8988T (cell line): Measurements from ENCODE around the gene MYO1D.
"Not testable (repeated sequence)": the region's sequence is repeated elsewhere in the genome, so short reads cannot be mapped to it uniquely, and the experiment has no call there.

Experiments used
- DNase-seq: peaks from one replicate; pipeline ENCODE4 v3.0.0; 2011

MYO1D gene

DNA sequence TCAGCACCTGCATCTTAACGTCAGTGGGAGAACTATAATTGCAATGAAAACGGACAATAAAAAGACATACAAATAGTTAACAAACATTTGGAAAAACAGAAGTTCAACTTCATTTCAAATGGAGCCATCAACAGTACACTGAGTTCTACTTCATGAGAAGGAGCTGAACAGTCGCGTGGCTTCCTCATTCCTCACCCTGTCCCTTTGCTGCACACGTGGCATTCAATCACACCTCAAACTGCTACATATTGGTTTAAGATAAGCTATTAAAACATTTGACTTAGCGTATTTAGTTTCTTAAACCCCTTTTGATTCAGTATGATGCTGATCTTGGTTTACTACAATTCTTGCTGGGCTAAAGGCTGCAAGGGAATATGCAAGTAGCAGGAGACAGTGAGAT, 313.3 kb downstream of the MYO1D start:
- no peak for DNase-seq

- DNase-seq: no peak
Measured at GRCh38 chr17:32558997-32559650, 317.8 kb downstream of the MYO1D start.

DNA sequence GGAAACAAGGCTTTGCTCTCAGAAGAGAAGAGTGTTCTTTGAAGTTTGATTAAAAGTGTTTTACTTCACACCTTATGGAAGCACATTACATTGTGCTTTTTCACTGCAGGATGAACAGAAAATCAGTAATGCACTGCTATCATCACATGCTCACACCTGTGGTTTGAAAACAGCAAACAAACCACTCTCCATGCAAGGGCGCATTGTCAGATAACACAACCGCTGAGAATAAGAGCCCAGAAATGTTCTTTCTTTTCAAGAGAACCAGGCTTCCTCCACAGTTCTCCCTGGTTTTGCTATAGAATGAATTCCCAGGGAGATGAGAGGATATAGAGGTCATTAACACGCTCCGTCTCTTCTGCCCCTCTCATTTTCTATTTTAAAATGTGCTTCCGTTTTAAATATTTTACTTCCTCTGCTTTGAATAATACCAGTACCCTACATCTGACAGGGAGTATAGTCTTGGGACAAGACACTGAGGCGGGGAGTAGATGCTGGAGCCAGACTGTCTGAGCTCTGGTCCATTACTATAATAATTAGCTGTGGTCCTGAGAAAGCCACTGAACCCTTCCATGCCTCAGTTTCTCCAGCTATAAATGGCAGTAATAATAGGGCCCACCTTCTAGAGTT, 318.5 kb downstream of the MYO1D start:
- no peak for DNase-seq

DNA sequence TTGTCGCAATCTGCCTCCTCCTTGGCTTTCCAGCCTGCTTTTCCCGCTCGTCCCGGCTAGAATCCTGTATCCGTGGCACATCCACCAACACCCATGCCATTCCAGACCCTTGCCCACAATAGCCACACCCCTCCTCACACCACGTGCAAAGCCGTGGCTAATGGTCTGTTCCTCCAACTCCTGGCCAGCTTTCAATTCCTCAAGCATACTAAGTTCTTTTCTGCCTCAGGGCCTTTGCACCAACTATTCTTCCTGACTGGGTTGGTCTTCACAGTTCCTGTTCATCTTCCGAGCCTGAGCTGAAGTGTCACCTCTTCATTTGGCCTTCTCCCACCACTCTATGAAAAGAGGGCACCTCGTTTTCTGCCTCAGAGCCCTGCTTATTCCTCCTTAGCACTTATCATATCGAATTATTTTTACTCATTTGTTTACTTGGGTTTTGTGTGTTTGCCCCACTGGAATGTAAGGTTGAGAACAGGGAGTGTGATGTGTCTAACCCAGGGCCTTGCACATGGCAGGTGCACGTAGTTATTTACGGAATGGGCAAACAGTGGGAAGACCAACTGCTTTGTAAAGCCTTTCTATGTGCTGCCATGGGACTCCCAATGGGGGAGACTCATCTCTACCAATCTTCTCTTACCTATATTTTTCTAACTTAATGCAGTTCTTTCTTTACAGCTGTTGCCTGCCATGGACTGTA, 321.2 kb downstream of the MYO1D start:
- no peak for DNase-seq

GRCh38 chr17:32553168-32553567, 323.8 kb downstream of the MYO1D start:
- no peak for DNase-seq

- DNase-seq: no peak
Measured at GRCh38 chr17:32552280-32552679, 324.6 kb downstream of the MYO1D start.

- DNase-seq: no peak
Measured at GRCh38 chr17:32551186-32551955, 325.6 kb downstream of the MYO1D start.

- no peak for DNase-seq
Measured at GRCh38 chr17:32549559-32549958, 327.4 kb downstream of the MYO1D start.

DNA sequence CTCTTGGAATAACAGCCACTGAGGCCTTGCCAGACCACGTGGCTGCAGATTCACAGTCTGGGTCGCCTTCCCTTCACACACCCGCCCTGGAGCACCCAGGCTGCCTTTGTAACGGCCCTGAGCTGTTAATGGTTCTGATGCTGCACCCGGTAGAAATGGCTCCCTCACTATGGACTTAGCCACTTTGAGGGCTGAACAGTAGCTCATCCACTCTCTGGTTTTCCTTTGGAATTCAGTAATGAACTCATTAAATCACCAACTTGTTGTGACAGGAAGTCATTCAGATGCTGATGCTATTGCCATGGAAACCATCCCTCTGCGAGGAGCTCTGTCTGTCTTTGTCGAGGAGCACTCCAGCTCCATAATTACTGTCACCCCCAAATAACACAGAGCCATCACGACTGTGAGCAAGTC, 330.9 kb downstream of the MYO1D start:
- DNase-seq: no peak

DNA sequence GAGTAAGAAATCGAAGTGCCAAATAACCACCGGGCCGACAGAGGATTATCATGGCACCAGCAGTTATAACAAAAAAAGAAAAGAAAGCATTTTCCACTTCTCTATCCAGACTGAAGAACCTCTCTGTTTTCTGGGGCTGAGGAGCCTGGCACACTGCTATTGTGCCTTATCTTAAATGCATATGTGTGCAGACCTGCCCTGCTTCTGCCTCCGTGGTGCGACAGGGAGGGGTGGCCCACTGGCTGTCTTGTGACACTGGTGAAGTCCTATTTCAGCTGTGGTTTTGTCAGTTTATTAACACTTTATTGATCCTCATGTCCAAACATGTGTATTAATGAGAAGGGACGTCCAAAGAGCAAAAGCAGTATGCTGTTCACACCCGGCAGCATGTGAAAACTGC, 334.7 kb downstream of the MYO1D start:
- DNase-seq: no peak

DNA sequence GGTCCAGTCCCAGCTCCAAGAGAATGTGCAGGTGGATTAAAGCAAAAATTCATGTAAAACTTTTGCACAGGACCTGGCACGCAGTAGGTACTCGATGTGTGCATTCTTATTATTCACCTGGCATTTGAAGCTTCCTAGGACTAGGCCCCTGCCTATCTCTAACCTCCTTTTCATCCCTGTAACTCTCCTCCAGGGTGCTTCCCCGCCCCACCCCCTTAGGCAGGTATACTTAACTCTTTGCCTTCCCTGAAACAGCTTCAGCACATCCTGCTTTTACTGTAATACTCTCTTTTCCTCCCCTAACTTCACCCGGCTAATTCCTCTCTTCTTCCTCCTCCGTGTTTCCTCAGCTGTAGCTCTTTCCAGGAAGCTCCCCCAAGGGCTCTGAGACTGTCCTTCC, 335.3 kb downstream of the MYO1D start:
- no peak for DNase-seq

DNA sequence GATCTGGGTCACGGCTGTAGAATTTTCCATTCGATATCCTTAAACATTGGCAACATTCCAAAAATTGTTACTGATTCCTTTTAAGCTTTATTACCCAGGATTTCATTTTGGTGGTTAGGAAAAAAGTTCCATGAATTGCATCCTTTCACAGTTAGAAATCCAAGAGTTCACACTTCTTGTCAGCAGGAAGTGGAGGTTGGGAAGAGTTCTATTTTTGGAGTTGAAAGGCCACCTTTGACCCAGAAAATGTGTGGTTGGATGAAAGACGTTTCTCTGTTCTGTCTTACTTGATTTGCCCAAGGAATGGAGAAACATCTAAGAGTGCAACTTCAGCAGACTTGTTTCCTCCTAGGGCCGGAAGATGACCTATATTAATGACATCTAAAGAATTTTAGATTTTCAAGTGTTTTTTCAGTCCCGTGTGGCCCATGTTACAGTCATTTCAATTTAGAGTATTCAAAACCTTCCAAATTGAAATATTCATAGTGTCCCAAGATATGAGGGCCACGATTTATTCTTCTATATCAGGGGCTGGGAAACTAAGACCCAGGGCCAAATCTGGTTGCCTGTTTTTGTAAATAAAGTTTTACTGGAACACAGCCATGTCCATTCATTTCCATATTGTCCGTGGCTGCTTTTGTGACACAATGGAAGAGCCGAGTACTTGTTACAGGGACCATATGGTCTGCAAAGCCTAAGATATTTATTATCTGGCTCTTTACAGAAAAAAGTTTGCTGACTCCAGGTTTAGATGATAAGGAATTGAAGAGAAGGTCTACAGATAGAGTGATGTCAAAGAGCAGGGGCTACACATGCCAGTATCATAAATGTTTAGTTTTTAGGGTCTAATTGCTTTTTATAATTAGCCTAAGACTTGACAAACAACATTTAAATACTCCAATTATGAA, 339.9 kb downstream of the MYO1D start:
- DNase-seq: no peak

DNA sequence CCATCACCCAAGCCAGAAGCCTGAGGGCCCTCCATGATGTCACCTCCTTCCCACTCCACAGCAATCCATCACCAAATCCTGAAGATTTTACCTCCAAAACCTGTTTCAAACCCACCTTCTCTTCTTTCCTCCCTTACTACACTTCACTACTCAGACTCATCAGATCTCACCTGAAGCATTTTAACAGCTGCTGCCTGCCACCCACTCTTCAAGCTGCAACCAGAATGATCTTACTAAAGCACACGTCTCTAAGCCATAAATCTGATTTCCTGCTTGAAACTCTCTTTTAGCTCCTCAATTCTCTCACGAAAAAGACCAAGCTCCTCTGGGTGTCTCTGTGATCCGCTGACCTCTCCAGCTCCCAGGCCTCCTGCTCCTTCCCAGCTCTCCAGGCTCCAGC, 343.6 kb downstream of the MYO1D start:
- no peak for DNase-seq

DNA sequence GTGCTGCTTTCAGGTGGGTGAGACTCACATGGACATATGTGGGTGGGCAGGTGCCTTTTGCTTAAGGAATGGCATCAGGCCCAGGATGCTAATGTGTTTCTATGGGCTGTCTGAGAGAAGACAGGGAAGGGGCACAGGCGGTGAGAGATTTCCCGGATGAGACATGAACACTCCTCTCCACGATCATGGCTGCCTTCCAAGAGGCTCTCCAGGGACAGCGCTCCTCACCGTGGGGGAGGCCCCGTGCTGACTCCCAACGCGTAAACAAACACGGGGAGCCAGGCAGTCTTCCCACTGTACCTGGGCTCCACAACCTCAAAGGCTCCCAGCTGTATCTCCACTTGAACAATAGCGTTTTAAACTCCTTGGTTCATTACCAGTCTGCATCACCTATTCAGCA, 347.3 kb downstream of the MYO1D start:
- DNase-seq: no peak

DNA sequence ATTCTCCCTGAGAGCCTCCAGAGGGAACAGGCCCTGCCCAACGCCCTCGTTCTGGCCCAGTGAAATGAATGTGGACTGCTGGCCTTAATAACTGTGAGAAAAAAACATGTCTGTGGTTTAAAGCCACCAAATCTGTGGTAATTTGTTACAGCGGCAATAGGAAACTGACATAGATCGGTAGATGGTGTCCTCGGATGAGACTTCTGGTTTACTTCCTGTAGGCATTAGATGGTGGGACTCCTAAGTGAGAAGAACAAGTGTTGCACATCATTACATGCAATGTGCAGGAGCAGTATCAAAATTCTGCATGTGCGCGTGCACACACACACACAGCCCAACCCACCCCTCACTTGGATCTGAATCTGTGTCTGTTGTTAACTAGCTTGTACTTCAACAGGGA, 348.1 kb downstream of the MYO1D start:
- no peak for DNase-seq

- DNase-seq: no peak
Measured at GRCh38 chr17:32527146-32527545, 349.8 kb downstream of the MYO1D start.

DNA sequence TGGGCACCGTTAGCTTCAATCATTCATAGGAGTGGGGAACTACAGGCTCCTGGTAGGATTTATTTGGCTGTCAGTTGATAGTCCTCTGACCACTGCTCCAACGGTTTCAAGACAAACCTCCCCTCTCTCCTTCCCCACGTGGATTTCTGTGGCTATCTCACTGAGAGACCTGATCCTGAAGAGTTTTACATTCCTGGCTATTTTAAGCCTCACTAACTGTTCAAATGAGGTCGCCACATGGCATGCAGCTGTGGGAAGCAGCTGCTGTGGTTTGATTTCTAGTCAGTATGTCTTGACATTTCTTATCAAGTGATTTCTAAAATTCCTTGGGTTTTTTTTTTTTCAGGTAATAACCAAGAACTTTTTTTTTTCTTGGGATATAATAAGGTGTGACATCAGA, 351.8 kb downstream of the MYO1D start:
- no peak for DNase-seq

- DNase-seq: not testable (repeated sequence)
Measured at GRCh38 chr17:32524553-32524880, 352.4 kb downstream of the MYO1D start.

GRCh38 chr17:32523827-32524552, 352.9 kb downstream of the MYO1D start:
- DNase-seq: no peak

GRCh38 chr17:32523017-32523680, 353.8 kb downstream of the MYO1D start:
- DNase-seq: no peak

GRCh38 chr17:32520737-32521404, 356.1 kb downstream of the MYO1D start:
- DNase-seq: no peak
